Neutrophil (primary cell): ENCODE data around the gene TCF15.

Experiments used
- H3K27ac ChIP-seq: fragments of 200-600 bp; sonication (generic); 2 replicates; pipeline ENCODE4 v1.5.1; 2016; ENCODE audit warnings: mild to moderate bottlenecking, moderate library complexity
- H3K27me3 ChIP-seq: fragments of 200-600 bp; sonication (generic); 2 replicates; pipeline ENCODE4 v1.6.0; 2016; ENCODE audit warnings: mild to moderate bottlenecking
- H3K36me3 ChIP-seq: fragments of 200-600 bp; sonication (generic); 2 replicates; pipeline ENCODE4 v1.5.1; 2017
- H3K4me1 ChIP-seq, 2 experiments: fragments of 200-600 bp in 1 of 2; sonication (generic) in 1 of 2; 1 replicate in 1 of 2; 2 replicates in 1 of 2; pipeline versions ENCODE4 v1.5.1 to v1.6.1; 2013 to 2016; ENCODE audit warnings: low read depth in 1 of 2, low read length in 1 of 2, mild to moderate bottlenecking in 1 of 2, moderate library complexity in 1 of 2; ENCODE audit not compliant: control insufficient read depth in 1 of 2, insufficient read depth in 1 of 2
- H3K4me3 ChIP-seq, 2 experiments: fragments of 200-600 bp in 1 of 2; sonication (generic) in 1 of 2; 1 replicate in 1 of 2; 2 replicates in 1 of 2; pipeline ENCODE4 v1.5.1; 2013 to 2016; ENCODE audit warnings: low read depth in 1 of 2, low read length in 1 of 2, mild to moderate bottlenecking in 1 of 2, moderate library complexity in 1 of 2
- H3K9me3 ChIP-seq: fragments of 200-600 bp; sonication (generic); 2 replicates; pipeline ENCODE4 v1.5.1; 2016
- CTCF ChIP-seq: fragments of 200-600 bp; sonication (generic); IDR thresholded peaks from 2 replicates; pipeline ENCODE4 v1.5.1; 2016; ENCODE audit warnings: antibody characterized with exemption

TCF15 gene

GRCh38 chr20:598133-598850, 11.8 kb downstream of the TCF15 start:
- Histone ChIP-seq H3K4me1 (no peaks in the 10 kb centered on the region), H3K36me3 (no peaks in the 10 kb centered on the region), H3K27ac (no peak overlapping the region), H3K9me3 (no peaks in the 10 kb centered on the region), H3K27me3 (peaks cover 6% of the 10 kb centered on the region), H3K4me3 (no peak overlapping the region)
- no peak for TF ChIP-seq CTCF

DNA sequence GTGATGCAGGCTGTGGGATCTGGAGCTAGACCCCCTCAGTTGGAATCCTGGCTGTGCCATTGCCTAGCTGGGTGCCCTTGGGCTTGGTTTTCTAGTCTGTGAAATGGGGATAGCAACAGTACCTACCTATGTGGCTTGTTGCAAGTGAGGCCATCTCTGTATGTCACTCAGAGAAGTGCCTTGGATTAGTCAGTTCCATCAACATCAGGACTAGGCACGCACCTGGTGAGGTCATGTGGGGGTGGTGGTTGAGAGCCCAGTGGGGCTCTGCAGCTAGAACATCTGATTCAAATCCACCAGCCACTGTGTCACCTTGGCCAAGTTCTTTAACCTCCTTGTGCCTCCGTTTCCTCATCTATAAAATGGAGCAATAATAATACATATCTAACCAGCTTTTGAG, 12.5 kb downstream of the TCF15 start:
- peaks cover 6% of the 10 kb centered on the region for H3K27me3 ChIP-seq
- no peaks in the 10 kb centered on the region for H3K4me1 ChIP-seq
- TF ChIP-seq CTCF, result no peak
- no peaks in the 10 kb centered on the region for H3K9me3 ChIP-seq
- H3K27ac ChIP-seq, result no peak overlapping the region
- no peaks in the 10 kb centered on the region for H3K36me3 ChIP-seq
- no peak overlapping the region for H3K4me3 ChIP-seq

GRCh38 chr20:595330-596308, 14.5 kb downstream of the TCF15 start:
- H3K27me3 ChIP-seq, result peaks cover 6% of the 10 kb centered on the region
- no peaks in the 10 kb centered on the region for H3K4me1 ChIP-seq
- no peaks in the 10 kb centered on the region for H3K36me3 ChIP-seq
- no peaks in the 10 kb centered on the region for H3K9me3 ChIP-seq
- no peak overlapping the region for H3K27ac ChIP-seq
- no peak for TF ChIP-seq CTCF
- no peak overlapping the region for H3K4me3 ChIP-seq

DNA sequence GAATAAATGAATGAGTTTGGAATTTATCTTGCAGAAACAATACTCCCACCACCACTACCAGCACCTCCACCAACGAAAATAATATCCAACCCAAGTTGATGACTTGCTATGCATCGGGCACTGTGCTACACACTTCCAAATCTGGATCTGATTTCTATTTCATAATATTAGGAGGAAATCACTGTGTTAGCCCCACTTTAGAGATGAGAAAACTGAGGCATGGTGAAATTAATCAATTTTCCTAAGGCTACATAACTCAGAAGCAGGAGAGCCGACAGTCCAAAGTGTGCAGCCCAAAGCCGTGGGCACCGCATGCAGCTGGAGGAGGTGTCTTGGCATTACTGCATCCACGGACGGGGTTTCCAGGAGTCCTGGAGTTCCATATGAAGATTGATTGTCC, 17.6 kb downstream of the TCF15 start:
- Histone ChIP-seq H3K4me1 (no peaks in the 10 kb centered on the region), H3K36me3 (no peaks in the 10 kb centered on the region), H3K27me3 (peaks cover 6% of the 10 kb centered on the region), H3K4me3 (no peak overlapping the region), H3K9me3 (no peaks in the 10 kb centered on the region), H3K27ac (no peak overlapping the region)
- no peak for TF ChIP-seq CTCF

GRCh38 chr20:591941-592340, 18.2 kb downstream of the TCF15 start:
- no peak for TF ChIP-seq CTCF
- no peaks in the 10 kb centered on the region for H3K4me1 ChIP-seq
- H3K27ac ChIP-seq, result no peak overlapping the region
- peaks cover 6% of the 10 kb centered on the region for H3K27me3 ChIP-seq
- H3K36me3 ChIP-seq, result no peaks in the 10 kb centered on the region
- no peak overlapping the region for H3K4me3 ChIP-seq
- no peaks in the 10 kb centered on the region for H3K9me3 ChIP-seq
